ENCODE data around the gene DCDC2. TPM values are rescaled to one million over a fixed set of nuclear protein-coding genes. Genes with fewer than 3 reads are reported as not detected.
A peak's percentile ranks its signal among the peaks of the same experiment; 100 is the strongest.
"Not testable (repeated sequence)": the region's sequence is repeated elsewhere in the genome, so short reads cannot be mapped to it uniquely, and the experiment has no call there.

DCDC2 gene
- total RNA-seq, 1 experiment from 2014 or later, result 1.8 TPM

DNA sequence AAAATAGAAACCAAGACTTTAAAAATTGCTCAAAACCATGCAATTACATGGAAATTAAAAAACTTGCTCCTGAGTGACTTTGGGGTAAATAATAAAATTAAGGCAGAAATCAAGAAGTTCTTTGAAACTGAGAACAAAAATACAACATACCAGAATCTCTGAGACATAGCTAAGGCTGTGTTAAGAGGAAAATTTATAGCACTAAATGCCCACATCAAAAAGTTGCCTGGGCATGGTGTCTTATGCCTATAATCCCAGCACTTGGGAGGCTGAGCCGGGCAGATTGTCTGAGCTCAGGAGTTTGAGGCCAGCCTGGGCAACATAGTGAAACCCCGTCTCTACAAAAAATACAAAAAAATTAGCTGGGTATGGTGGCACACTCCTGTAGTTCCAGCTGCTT lies 64.0 kb downstream of the DCDC2 start:
- H3K27ac Mint-ChIP-seq; CTCF ChIA-PET; ATAC-seq; H3K4me3 Mint-ChIP-seq; DNase-seq (ENCODE audit: low spot score); H3K27me3 Mint-ChIP-seq (ENCODE audit: low read depth); H3K4me1 Mint-ChIP-seq; POLR2A ChIA-PET: not testable (repeated sequence)
- Mint-ChIP-seq H3K9me3 (peaks cover 25% of the 10 kb centered on the region), H3K36me3 (peaks cover 17% of the 10 kb centered on the region)

DNA sequence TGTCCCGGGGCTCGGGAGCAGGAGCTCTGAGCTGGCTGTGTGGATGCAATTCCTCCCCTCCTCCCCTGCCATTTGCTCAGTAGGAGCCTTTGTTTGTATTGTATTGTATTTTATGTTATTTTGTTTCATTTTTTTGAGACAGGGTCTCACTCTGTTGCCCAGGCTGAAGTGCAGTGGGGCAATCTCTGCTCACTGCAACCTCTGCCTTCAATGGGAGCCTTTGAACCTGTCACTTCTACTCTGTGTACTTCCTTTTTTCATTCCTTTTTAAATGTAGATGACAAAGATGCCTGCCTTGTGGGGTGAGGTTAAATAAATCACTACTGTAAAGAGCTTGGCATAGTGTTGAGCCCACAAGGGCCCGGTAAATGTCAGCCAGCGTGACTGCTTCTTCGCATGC lies 70.6 kb downstream of the DCDC2 start:
- no peak for TF ChIP-seq CBFB (CRISPR knock-in tag; IDR thresholded peaks at IDR 0.05; ENCODE audit: low read depth)
- TF ChIP-seq ZNF121 (CRISPR knock-in tag; IDR thresholded peaks at IDR 0.05), result peak; percentile 54; the same call in 1 of the 2 replicates
- no peak for TF ChIP-seq RELA (CRISPR knock-in tag; IDR thresholded peaks at IDR 0.05; ENCODE audit: borderline replicate concordance)
- no peaks in the 10 kb centered on the region for H3K27me3 Mint-ChIP-seq (ENCODE audit: low read depth)
- no peak overlapping the region for H3K4me3 Mint-ChIP-seq
- ATAC-seq (no peak), DNase-seq (ENCODE audit: low spot score) (no peak)
- no peak overlapping the region for H3K27ac Mint-ChIP-seq
- no peaks in the 10 kb centered on the region for H3K36me3 Mint-ChIP-seq
- peaks cover 7% of the 10 kb centered on the region for H3K9me3 Mint-ChIP-seq
- ChIA-PET CTCF (interaction anchor here (0.7 kb wide), 1 partner anchor 70 kb away, joined by 3 read pairs; the partner anchor contains the start of gene DCDC2), POLR2A (interaction anchor here (1.6 kb wide), 1 partner anchor 29 kb away, joined by 3 read pairs; no protein-coding TSS in a partner anchor)
- peaks cover 5% of the 10 kb centered on the region; the same call in 1 of the 2 replicates for H3K4me1 Mint-ChIP-seq

DNA sequence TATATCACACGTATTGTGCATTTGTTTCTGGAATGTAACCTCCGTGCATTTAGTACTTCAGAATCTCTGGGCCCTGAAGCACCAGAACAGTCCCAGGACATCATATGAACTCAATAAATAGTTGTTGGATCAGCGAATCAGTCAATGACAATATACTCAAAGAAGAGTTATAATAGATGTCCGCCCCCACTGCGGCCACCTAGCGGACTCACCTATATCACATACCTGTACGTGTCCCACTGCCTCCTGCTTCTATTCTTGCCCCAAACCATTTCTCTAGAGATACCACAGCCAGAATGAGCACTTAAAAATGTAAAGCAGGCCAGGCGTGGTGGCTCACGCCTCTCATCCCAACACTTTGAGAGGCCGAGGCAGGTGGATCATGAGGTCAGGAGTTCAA lies 73.9 kb downstream of the DCDC2 start:
- TF ChIP-seq SMAD3 (CRISPR knock-in tag; IDR thresholded peaks at IDR 0.05; ENCODE audit: borderline replicate concordance) (no peak), ATF1 (CRISPR knock-in tag; IDR thresholded peaks at IDR 0.05) (no peak), ZNF263 (CRISPR knock-in tag; IDR thresholded peaks at IDR 0.05; ENCODE audit: low read depth) (no peak), ZNF219 (CRISPR knock-in tag; IDR thresholded peaks at IDR 0.05; ENCODE audit: borderline replicate concordance) (no peak)
- TF ChIP-seq, protein P1, sequence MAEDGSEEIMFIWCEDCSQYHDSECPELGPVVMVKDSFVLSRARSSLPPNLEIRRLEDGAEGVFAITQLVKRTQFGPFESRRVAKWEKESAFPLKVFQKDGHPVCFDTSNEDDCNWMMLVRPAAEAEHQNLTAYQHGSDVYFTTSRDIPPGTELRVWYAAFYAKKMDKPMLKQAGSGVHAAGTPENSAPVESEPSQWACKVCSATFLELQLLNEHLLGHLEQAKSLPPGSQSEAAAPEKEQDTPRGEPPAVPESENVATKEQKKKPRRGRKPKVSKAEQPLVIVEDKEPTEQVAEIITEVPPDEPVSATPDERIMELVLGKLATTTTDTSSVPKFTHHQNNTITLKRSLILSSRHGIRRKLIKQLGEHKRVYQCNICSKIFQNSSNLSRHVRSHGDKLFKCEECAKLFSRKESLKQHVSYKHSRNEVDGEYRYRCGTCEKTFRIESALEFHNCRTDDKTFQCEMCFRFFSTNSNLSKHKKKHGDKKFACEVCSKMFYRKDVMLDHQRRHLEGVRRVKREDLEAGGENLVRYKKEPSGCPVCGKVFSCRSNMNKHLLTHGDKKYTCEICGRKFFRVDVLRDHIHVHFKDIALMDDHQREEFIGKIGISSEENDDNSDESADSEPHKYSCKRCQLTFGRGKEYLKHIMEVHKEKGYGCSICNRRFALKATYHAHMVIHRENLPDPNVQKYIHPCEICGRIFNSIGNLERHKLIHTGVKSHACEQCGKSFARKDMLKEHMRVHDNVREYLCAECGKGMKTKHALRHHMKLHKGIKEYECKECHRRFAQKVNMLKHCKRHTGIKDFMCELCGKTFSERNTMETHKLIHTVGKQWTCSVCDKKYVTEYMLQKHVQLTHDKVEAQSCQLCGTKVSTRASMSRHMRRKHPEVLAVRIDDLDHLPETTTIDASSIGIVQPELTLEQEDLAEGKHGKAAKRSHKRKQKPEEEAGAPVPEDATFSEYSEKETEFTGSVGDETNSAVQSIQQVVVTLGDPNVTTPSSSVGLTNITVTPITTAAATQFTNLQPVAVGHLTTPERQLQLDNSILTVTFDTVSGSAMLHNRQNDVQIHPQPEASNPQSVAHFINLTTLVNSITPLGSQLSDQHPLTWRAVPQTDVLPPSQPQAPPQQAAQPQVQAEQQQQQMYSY (CRISPR knock-in tag; IDR thresholded peaks at IDR 0.05), result no peak
- TF ChIP-seq, protein P2, sequence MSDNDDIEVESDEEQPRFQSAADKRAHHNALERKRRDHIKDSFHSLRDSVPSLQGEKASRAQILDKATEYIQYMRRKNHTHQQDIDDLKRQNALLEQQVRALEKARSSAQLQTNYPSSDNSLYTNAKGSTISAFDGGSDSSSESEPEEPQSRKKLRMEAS (CRISPR knock-in tag; IDR thresholded peaks at IDR 0.05), result no peak
- TF ChIP-seq, protein P3, sequence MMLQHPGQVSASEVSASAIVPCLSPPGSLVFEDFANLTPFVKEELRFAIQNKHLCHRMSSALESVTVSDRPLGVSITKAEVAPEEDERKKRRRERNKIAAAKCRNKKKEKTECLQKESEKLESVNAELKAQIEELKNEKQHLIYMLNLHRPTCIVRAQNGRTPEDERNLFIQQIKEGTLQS (CRISPR knock-in tag; conservative IDR thresholded peaks at IDR 0.05), result no peak
- TF ChIP-seq, protein P4, sequence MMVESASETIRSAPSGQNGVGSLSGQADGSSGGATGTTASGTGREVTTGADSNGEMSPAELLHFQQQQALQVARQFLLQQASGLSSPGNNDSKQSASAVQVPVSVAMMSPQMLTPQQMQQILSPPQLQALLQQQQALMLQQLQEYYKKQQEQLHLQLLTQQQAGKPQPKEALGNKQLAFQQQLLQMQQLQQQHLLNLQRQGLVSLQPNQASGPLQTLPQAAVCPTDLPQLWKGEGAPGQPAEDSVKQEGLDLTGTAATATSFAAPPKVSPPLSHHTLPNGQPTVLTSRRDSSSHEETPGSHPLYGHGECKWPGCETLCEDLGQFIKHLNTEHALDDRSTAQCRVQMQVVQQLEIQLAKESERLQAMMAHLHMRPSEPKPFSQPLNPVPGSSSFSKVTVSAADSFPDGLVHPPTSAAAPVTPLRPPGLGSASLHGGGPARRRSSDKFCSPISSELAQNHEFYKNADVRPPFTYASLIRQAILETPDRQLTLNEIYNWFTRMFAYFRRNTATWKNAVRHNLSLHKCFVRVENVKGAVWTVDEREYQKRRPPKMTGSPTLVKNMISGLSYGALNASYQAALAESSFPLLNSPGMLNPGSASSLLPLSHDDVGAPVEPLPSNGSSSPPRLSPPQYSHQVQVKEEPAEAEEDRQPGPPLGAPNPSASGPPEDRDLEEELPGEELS (CRISPR knock-in tag; IDR thresholded peaks at IDR 0.05), result no peak
- TF ChIP-seq, protein P5, sequence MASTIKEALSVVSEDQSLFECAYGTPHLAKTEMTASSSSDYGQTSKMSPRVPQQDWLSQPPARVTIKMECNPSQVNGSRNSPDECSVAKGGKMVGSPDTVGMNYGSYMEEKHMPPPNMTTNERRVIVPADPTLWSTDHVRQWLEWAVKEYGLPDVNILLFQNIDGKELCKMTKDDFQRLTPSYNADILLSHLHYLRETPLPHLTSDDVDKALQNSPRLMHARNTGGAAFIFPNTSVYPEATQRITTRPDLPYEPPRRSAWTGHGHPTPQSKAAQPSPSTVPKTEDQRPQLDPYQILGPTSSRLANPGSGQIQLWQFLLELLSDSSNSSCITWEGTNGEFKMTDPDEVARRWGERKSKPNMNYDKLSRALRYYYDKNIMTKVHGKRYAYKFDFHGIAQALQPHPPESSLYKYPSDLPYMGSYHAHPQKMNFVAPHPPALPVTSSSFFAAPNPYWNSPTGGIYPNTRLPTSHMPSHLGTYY (CRISPR knock-in tag; IDR thresholded peaks at IDR 0.05), result no peak
- DNase-seq (ENCODE audit: low spot score) (no peak), ATAC-seq (no peak)
- Mint-ChIP-seq H3K27me3 (ENCODE audit: low read depth) (no peaks in the 10 kb centered on the region), H3K27ac (no peak overlapping the region), H3K4me1 (peaks cover 4% of the 10 kb centered on the region; the same call in 1 of the 2 replicates), H3K4me3 (no peak overlapping the region), H3K9me3 (peaks cover 11% of the 10 kb centered on the region), H3K36me3 (no peaks in the 10 kb centered on the region)
- ChIA-PET POLR2A (no interaction called here), CTCF (interaction anchor here (0.9 to 2.3 kb wide), 23 partner anchors 8 to 237 kb away, joined by 3 to 56 read pairs (median 7); partner anchors contain the start of genes ALDH5A1 and DCDC2)
